Left lung (tissue), 10 donors: ENCODE data around the gene STEAP1. TPM values are rescaled to one million over a fixed set of nuclear protein-coding genes. Genes with fewer than 3 reads are reported as not detected.
"Not testable (repeated sequence)": the region's sequence is repeated elsewhere in the genome, so short reads cannot be mapped to it uniquely, and the experiment has no call there.

Experiments
- ATAC-seq: fragments of 200-7000 bp; cut with Tn5 transposase; one replicate; pipeline ENCODE4 v1.9.1; 2020; ENCODE audit warnings: moderate library complexity
- DNase-seq, 4 donors: peaks; one replicate each; pipeline ENCODE4 v3.0.0-alpha.2; 2013 to 2020
- H3K27ac ChIP-seq, 2 donors: fragments of 200-600 bp; sonication (generic) in 1 of 2; one replicate each; pipeline versions ENCODE4 v1.5.0 to v1.8.0; 2020 to 2021
- H3K27me3 ChIP-seq, 2 donors: fragments of 200-600 bp; sonication (generic) in 1 of 2; one replicate each; pipeline versions ENCODE4 v1.5.0 to v1.8.0; 2020 to 2021
- H3K36me3 ChIP-seq, 2 donors: fragments of 200-600 bp; sonication (generic) in 1 of 2; one replicate each; pipeline versions ENCODE4 v1.5.0 to v1.8.0; 2020 to 2021
- H3K4me1 ChIP-seq, 2 donors: fragments of 200-600 bp; one replicate each; pipeline ENCODE4 v1.8.0; 2021
- H3K4me3 ChIP-seq, 2 donors: fragments of 200-600 bp; sonication (generic) in 1 of 2; one replicate each; pipeline versions ENCODE4 v1.5.0 to v1.8.0; 2020 to 2021; ENCODE audit warnings: mild to moderate bottlenecking in 1 of 2
- H3K9me3 ChIP-seq, 2 donors: fragments of 200-600 bp; sonication (generic) in 1 of 2; one replicate each; pipeline versions ENCODE4 v1.5.0 to v1.8.0; 2020 to 2021
- CTCF ChIP-seq, 2 donors: fragments of 200-600 bp; sonication (generic) in 1 of 2; IDR thresholded peaks; one replicate each; pipeline versions ENCODE4 v1.5.0 to v1.8.0; 2021; ENCODE audit warnings: antibody characterized with exemption in 2 of 2
- intact Hi-C, 2 donors: fragments of 100-400 bp; cut with DNase I; formaldehyde crosslinking; loops; one replicate each; pipeline versions ENCODE4 v1.11.2 to v1.14.2; 2022
- polyA plus RNA-seq, 6 donors: library from polyadenylated mRNA; unstranded; fragments of 120-200 nt; gene quantifications; one replicate each; pipeline ENCODE4 v1.2.1, GENCODE V29; 2013; ENCODE audit not compliant: insufficient read length in 6 of 6
- total RNA-seq, 2 donors: library from RNA; stranded (reverse); fragmentation: NEBNext Ultra II Directional; extraction: Animal tissue kit (Norgen Biotek cat#: 25700); gene quantifications; one replicate each; pipeline ENCODE4 v1.2.1, GENCODE V29; 2021
- donor health status: DM: no; HTN: yes; CAD: no.
- donor health status: DM: no; HTN: no; CAD: no.

The STEAP1 gene
- total and polyA plus RNA-seq, 8 donors, result 1.4 to 23.6 (median 2.3) TPM

- Histone ChIP-seq H3K27me3 (no peaks in the 10 kb centered on the region), H3K36me3 (no peaks in the 10 kb centered on the region), H3K4me1 (peaks cover 0 to 21% of the 10 kb centered on the region in 2 donors), H3K27ac (no peak overlapping the region), H3K4me3 (no peak overlapping the region), H3K9me3 (peaks cover 0 to 8% of the 10 kb centered on the region in 2 donors)
- DNase-seq (no peak), ATAC-seq (no peak)
- intact Hi-C loops, result no loop called here
- TF ChIP-seq CTCF (IDR thresholded peaks at IDR 0.05), result no peak
Observed at GRCh38 chr7:90178166-90178565, 23.9 kb downstream of the STEAP1 start.

GRCh38 chr7:90178679-90179278 is 24.5 kb downstream of the STEAP1 start:
- Histone ChIP-seq H3K27ac (peak overlapping the region in 1 of 2 donors; percentile 45), H3K4me1 (peaks cover 0 to 21% of the 10 kb centered on the region in 2 donors), H3K4me3 (no peak overlapping the region), H3K27me3 (no peaks in the 10 kb centered on the region), H3K9me3 (peaks cover 0 to 8% of the 10 kb centered on the region in 2 donors), H3K36me3 (no peaks in the 10 kb centered on the region)
- ATAC-seq (peak; percentile 53), DNase-seq (no peak)
- no peak for TF ChIP-seq CTCF (IDR thresholded peaks at IDR 0.05)
- intact Hi-C loops, result no loop called here

DNA sequence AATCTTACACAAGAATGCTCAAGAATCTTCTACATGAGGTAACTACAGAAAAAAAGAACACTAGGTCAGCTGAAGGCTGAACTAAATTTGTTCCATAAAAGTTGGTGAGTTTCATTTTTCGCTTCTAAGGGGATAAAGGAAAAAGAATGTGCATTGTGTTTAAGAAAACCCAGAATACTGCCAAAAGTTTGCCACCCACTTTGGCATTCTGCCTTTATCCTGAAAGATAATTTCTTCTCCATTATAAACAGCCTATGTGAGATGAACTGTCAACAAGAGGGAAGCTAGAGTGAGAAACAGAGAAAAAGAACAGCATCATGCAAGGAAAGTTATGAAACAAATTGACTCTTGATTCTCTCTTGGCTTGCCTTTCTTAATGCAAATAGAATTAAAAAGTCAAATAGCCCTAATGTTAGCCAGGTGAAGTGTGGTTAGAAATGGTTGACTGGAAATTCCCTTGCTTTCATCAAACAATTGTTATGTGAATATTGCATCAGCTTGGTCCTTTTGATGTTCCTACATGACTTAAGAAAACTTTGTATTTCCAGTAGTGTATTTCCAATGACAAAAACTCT is 25.8 kb downstream of the STEAP1 start:
- ATAC-seq (peak; percentile 47), DNase-seq (no peak)
- TF ChIP-seq CTCF (IDR thresholded peaks at IDR 0.05), result no peak

DNA sequence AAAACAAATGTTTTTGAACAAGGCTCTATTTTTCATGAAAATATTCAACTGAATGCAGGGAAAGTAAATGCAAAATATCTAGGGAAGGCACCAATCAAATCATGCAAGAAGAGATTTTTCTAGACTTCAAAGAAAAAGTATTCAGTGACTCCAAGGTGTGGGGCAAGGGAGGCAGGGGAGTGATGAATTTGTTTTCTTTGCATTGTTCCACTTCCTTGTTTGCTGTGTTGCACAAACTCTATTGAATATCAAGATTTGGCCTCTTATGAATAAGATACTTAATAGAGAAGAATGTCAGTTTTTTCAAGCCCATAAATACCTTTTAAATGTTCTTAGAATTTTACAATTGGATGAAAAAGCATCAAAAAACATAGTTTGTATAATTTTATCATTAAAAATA is 26.4 kb downstream of the STEAP1 start:
- Histone ChIP-seq H3K4me3 (no peak overlapping the region), H3K27me3 (no peaks in the 10 kb centered on the region), H3K4me1 (peaks cover 0 to 21% of the 10 kb centered on the region in 2 donors), H3K27ac (peak overlapping the region; percentile 27 to 45), H3K9me3 (peaks cover 0 to 8% of the 10 kb centered on the region in 2 donors), H3K36me3 (no peaks in the 10 kb centered on the region)
- intact Hi-C loops, result no loop called here
- DNase-seq (no peak), ATAC-seq (peak; percentile 33)
- no peak for TF ChIP-seq CTCF (IDR thresholded peaks at IDR 0.05)

More for the DNA sequence above, 25.8 kb downstream of the STEAP1 start:
- intact Hi-C loops, result no loop called here
- Histone ChIP-seq H3K4me1 (peaks cover 0 to 21% of the 10 kb centered on the region in 2 donors), H3K27me3 (no peaks in the 10 kb centered on the region), H3K36me3 (no peaks in the 10 kb centered on the region), H3K4me3 (no peak overlapping the region), H3K9me3 (peaks cover 0 to 8% of the 10 kb centered on the region in 2 donors), H3K27ac (peak overlapping the region; percentile 27 to 45)

- Histone ChIP-seq H3K4me1 (peaks cover 0 to 21% of the 10 kb centered on the region in 2 donors), H3K4me3 (no peak overlapping the region), H3K27ac (no peak overlapping the region), H3K9me3 (peaks cover 0 to 3% of the 10 kb centered on the region in 2 donors), H3K36me3 (no peaks in the 10 kb centered on the region), H3K27me3 (no peaks in the 10 kb centered on the region)
- DNase-seq (no peak), ATAC-seq (no peak)
- TF ChIP-seq CTCF (IDR thresholded peaks at IDR 0.05), result no peak
- intact Hi-C loops, result no loop called here
Observed at GRCh38 chr7:90181485-90181884, 27.2 kb downstream of the STEAP1 start.

DNA sequence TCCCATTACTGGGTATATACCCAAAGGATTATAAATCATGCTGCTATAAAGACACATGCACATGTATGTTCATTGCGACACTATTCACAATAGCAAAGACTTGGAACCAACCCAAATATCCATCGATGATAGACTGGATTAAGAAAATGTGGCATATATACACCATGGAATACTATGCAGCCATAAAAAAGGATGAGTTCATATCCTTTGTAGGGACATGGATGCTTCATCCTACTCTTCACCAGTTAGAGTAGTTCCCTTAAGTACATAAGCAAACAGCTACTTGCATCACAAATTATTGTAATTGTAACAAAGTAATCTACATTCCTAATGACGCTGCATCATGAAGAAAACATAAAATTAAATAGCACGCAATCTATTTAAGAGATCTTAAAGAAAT is 32.0 kb downstream of the STEAP1 start:
- H3K4me1 ChIP-seq, H3K36me3 ChIP-seq, intact Hi-C loops: not testable (repeated sequence)

More for the DNA sequence above, 32.0 kb downstream of the STEAP1 start:
- H3K27ac ChIP-seq, H3K9me3 ChIP-seq, DNase-seq, H3K4me3 ChIP-seq, ATAC-seq, H3K27me3 ChIP-seq: not testable (repeated sequence)
